ENCODE measurements around the gene SLF1. TPM values are rescaled to one million over a fixed set of nuclear protein-coding genes. Genes with fewer than 3 reads are reported as not detected.

SLF1 gene
- total and polyA plus RNA-seq, 9 of the 15 experiments (the other 6 are each of a cell fraction or from before 2014, with no cell fraction given), result 9.8 to 31.1 (median 16.3) TPM

DNA sequence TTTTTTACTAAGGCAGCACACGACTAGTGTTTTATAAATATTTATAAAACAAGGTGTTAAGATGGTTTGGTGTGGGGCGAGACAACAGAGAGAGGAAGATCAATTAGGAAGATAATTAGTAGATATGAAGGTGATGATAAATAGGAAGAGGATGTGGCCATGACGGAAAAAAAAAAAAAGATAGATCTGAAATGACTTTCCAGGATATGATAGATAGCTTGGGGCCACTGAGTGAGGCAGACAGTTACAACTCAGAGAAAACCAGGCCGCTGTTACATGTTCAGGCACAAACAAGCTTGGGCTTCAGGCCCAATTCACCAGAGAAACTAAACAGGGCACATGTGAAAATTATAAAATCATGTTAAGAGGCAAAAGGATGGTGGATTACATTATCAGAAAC lies 43.3 kb upstream of the SLF1 start:
- H3K9me3 ChIP-seq (replicated peaks; ENCODE audit: control insufficient read depth, insufficient read depth, low read depth, low read length), result no peaks in the 10 kb centered on the region
- FAIRE-seq (no peak), ATAC-seq (no peak), DNase-seq (ENCODE audit: extremely low read depth in 1 of 4, low spot score in 3 of 4) (no peak)
- H2AFZ ChIP-seq (ENCODE audit: low read depth, low read length), result no peak overlapping the region
- in situ Hi-C loops (cut with MboI) (no loop called here), intact Hi-C loops (cut with micrococcal nuclease) (no loop called here)
- WGBS (ENCODE audit: insufficient coverage, low coverage, missing lambda C conversion rate), result 0% methylated on average over 4 of the region's 4 CpGs
- CTCF ChIA-PET (ENCODE audit: low intra/inter-chr PET ratio), result interaction anchor here (0.6 kb wide), 1 partner anchor 14 kb away, joined by 3 read pairs; no protein-coding TSS in a partner anchor
- H3K4me3 ChIP-seq, result no peak overlapping the region
- H3K27me3 ChIP-seq (ENCODE audit: control insufficient read depth in 2 of 2, insufficient read depth in 2 of 2, low read length in 2 of 2), result no peaks in the 10 kb centered on the region
- H3K9ac ChIP-seq (ENCODE audit: insufficient read depth in 1 of 2, low read depth in 2 of 2, low read length in 2 of 2), result no peak overlapping the region
- POLR2A ChIA-PET, result no interaction called here
- BruUV-seq (replicated peaks), result no TSS peak
- H3K4me1 ChIP-seq (replicated peaks in 1 of 2; ENCODE audit: control insufficient read depth in 2 of 2, insufficient read depth in 2 of 2, low read length in 2 of 2), result no peaks in the 10 kb centered on the region
- TF ChIP-seq ZBTB11 (CRISPR knock-in tag; IDR thresholded peaks at IDR 0.05) (no peak), ZNF445 (CRISPR knock-in tag; IDR thresholded peaks at IDR 0.05; ENCODE audit: low read depth) (no peak), ILK (tag; IDR thresholded peaks at IDR 0.05; ENCODE audit: borderline replicate concordance, low read depth) (no peak), ZNF431 (CRISPR knock-in tag; IDR thresholded peaks at IDR 0.05) (no peak)
- TF ChIP-seq, protein P1, sequence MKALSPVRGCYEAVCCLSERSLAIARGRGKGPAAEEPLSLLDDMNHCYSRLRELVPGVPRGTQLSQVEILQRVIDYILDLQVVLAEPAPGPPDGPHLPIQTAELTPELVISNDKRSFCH (CRISPR knock-in tag; IDR thresholded peaks at IDR 0.05), result no peak
- TF ChIP-seq, protein P1 (tag; IDR thresholded peaks at IDR 0.05), result no peak
- TF ChIP-seq, protein P2, sequence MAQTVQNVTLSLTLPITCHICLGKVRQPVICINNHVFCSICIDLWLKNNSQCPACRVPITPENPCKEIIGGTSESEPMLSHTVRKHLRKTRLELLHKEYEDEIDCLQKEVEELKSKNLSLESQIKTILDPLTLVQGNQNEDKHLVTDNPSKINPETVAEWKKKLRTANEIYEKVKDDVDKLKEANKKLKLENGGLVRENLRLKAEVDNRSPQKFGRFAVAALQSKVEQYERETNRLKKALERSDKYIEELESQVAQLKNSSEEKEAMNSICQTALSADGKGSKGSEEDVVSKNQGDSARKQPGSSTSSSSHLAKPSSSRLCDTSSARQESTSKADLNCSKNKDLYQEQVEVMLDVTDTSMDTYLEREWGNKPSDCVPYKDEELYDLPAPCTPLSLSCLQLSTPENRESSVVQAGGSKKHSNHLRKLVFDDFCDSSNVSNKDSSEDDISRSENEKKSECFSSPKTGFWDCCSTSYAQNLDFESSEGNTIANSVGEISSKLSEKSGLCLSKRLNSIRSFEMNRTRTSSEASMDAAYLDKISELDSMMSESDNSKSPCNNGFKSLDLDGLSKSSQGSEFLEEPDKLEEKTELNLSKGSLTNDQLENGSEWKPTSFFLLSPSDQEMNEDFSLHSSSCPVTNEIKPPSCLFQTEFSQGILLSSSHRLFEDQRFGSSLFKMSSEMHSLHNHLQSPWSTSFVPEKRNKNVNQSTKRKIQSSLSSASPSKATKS (CRISPR knock-in tag; IDR thresholded peaks at IDR 0.05), result no peak
- H3K9me1 ChIP-seq (ENCODE audit: control insufficient read depth, insufficient read depth, low read length), result no peaks in the 10 kb centered on the region
- H4K20me1 ChIP-seq (replicated peaks; ENCODE audit: control insufficient read depth, insufficient read depth, low read length), result no peaks in the 10 kb centered on the region
- H3K4me2 ChIP-seq (ENCODE audit: insufficient read depth, low read length), result no peak overlapping the region
- no peak overlapping the region for H3K27ac ChIP-seq (ENCODE audit: extremely low read depth, low read depth, low read length)
- no peaks in the 10 kb centered on the region for H3K79me2 ChIP-seq (ENCODE audit: control insufficient read depth, insufficient read depth, low read length)
- H3K36me3 ChIP-seq (ENCODE audit: control insufficient read depth, insufficient read depth, low read length), result no peaks in the 10 kb centered on the region

All from K562 (cell line).